WERI-Rb-1 (cell line): ENCODE data around the gene GGCX.
A peak's percentile ranks its signal among the peaks of the same experiment; 100 is the strongest.
"Not testable (repeated sequence)": the region's sequence is repeated elsewhere in the genome, so short reads cannot be mapped to it uniquely, and the experiment has no call there.

Experiments used
- DNase-seq: peaks from one replicate; pipeline ENCODE4 v3.0.0-alpha.2; 2020
- H3K27ac ChIP-seq: fragments of 250-450 bp; sonication (Bioruptor Pico); 2 replicates; pipeline ENCODE4 v1.5.1; 2020; ENCODE audit warnings: mild to moderate bottlenecking, moderate library complexity
- H3K27me3 ChIP-seq: fragments of 250-450 bp; sonication (Bioruptor Pico); 2 replicates; pipeline ENCODE4 v1.5.1; 2021; ENCODE audit warnings: mild to moderate bottlenecking, low read depth, moderate library complexity; ENCODE audit not compliant: insufficient read depth, severe bottlenecking
- H3K36me3 ChIP-seq: fragments of 250-450 bp; sonication (Bioruptor Pico); 2 replicates; pipeline ENCODE4 v1.5.1; 2020; ENCODE audit warnings: mild to moderate bottlenecking, moderate library complexity
- H3K4me3 ChIP-seq: 2 replicates; pipeline ENCODE4 v1.5.1; 2011; ENCODE audit warnings: low read depth, mild to moderate bottlenecking, control low read depth, low read length
- H3K9me3 ChIP-seq: fragments of 250-450 bp; sonication (Bioruptor Pico); 2 replicates; pipeline ENCODE4 v1.5.1; 2021; ENCODE audit warnings: mild to moderate bottlenecking, moderate library complexity; ENCODE audit not compliant: severe bottlenecking
- TF ChIP-seq, protein P1 (sequence below): IDR thresholded peaks from 2 replicates; pipeline ENCODE4 v1.5.1; 2011; ENCODE audit warnings: low read depth, mild to moderate bottlenecking, control low read depth, inconsistent platforms, low read length

GGCX gene

DNA sequence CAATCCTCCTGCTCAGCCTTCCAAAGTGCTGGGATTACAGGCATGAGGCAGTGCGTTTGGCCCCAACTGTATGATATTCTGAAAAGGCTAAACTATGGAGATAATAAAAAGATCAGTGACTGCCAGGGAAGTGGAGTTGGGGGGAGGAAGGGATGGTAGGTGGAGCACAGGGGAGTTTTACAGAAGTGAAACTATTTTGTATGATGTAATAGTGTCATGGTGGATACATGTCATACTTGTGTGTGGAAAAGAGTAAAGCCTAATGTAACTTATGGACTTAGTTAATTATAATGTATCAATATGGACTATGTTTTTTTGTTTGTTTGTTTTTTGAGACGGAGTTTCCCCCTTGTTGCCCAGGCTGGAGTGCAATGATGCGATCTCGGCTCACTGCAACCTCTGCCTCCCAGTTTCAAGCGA is 2.9 kb upstream of the GGCX start:
- H3K9me3 ChIP-seq: no peaks in the 10 kb centered on the region
- DNase-seq: no peak
- no peaks in the 10 kb centered on the region for H3K27me3 ChIP-seq
- H3K36me3 ChIP-seq: peaks cover 3% of the 10 kb centered on the region
- H3K27ac ChIP-seq: no peak overlapping the region
- TF ChIP-seq, protein P1, sequence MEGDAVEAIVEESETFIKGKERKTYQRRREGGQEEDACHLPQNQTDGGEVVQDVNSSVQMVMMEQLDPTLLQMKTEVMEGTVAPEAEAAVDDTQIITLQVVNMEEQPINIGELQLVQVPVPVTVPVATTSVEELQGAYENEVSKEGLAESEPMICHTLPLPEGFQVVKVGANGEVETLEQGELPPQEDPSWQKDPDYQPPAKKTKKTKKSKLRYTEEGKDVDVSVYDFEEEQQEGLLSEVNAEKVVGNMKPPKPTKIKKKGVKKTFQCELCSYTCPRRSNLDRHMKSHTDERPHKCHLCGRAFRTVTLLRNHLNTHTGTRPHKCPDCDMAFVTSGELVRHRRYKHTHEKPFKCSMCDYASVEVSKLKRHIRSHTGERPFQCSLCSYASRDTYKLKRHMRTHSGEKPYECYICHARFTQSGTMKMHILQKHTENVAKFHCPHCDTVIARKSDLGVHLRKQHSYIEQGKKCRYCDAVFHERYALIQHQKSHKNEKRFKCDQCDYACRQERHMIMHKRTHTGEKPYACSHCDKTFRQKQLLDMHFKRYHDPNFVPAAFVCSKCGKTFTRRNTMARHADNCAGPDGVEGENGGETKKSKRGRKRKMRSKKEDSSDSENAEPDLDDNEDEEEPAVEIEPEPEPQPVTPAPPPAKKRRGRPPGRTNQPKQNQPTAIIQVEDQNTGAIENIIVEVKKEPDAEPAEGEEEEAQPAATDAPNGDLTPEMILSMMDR: no peak
- no peak overlapping the region for H3K4me3 ChIP-seq

DNA sequence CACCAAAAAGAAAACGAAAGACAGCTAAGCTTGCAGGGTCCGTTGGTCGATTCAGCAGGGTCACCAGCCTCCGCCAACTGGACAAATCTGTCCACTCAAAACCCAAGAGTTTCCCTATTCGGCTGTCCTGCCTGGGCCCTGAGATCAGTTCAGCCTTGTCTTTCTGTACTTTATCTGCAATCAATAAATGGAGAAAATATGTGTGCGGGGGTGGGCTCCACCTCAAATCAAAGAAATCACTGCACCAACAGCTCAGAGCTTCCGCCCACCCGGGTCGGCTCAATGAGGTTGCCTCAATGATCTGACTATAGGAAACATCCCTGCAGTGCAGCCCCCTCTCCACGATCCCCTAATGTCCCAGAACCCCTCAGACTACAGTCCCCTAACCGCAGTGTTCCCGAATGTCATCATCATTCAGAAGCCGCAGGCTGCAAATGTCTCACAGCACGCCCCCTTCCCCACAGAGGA is 447 bp downstream of the GGCX start:
- Histone ChIP-seq H3K27me3 (no peaks in the 10 kb centered on the region), H3K9me3 (no peaks in the 10 kb centered on the region), H3K27ac (peak overlapping the region; percentile 92), H3K4me3 (peak overlapping the region; percentile 98), H3K36me3 (peaks cover 18% of the 10 kb centered on the region)
- no peak for DNase-seq
- TF ChIP-seq, protein P1: no peak

DNA sequence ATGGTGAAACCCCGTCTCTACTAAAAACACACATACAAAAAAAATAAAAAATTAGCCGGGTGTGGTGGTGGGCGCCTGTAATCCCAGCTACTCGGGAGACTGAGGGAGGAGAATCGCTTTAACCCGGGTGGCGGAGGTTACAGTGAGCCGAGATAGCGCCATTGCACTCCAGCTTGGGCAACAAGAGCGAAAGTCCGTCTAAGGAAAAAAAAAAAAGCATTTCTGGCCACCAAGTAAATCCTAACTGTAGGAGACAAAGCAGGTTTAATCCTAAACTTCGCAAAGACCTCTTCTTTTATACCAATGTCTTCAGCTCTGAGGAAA is 928 bp downstream of the GGCX start:
- not testable (repeated sequence) for H3K9me3 ChIP-seq, DNase-seq, H3K27ac ChIP-seq, H3K27me3 ChIP-seq
- H3K4me3 ChIP-seq: peak overlapping the region; percentile 98
- peaks cover 19% of the 10 kb centered on the region for H3K36me3 ChIP-seq

DNA sequence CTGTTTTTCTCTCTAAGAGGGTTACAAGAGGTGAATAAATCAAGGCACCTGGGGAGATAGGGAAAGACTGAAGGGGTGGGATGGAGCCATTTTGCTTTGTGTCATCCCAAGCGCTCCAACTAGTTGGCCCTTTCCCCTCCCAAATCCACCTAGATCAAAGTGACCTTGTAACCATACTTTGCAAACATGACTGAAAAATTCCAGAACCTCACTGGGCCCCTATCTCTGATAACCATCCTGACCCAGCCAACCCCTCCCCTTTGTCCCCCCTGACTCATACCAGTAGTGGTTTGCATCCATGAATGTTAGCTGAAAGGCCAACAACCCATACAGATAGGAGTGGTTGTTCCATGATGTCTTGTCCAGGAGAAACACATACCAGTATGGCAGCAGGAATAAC is 3.1 kb downstream of the GGCX start:
- no peak overlapping the region for H3K27ac ChIP-seq
- TF ChIP-seq, protein P1: no peak
- H3K36me3 ChIP-seq: peaks cover 33% of the 10 kb centered on the region
- DNase-seq: no peak
- no peak overlapping the region for H3K4me3 ChIP-seq
- H3K27me3 ChIP-seq: no peaks in the 10 kb centered on the region
- no peaks in the 10 kb centered on the region for H3K9me3 ChIP-seq

DNA sequence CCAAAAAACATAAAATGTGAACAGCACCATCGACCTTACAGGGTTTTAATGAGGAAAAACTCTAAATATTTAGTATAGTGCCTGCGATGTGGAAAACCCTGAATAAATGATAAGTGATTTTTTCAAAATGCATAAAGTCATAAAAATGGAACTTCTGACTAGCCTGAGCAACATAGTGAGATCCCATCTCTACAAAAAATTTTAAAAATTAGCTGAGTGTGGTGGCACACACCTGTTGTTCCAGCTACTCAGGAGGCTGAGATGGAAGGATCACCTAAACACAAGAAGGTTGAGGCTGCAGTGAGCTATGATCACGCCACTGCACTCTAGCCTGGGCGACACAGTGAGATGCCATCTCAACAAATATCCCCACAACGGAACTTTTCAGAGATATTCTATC is 4.2 kb downstream of the GGCX start:
- H3K36me3 ChIP-seq: peaks cover 40% of the 10 kb centered on the region
- no peak overlapping the region for H3K27ac ChIP-seq
- DNase-seq: no peak
- no peaks in the 10 kb centered on the region for H3K27me3 ChIP-seq
- no peak overlapping the region for H3K4me3 ChIP-seq
- no peaks in the 10 kb centered on the region for H3K9me3 ChIP-seq
- TF ChIP-seq, protein P1: no peak

DNA sequence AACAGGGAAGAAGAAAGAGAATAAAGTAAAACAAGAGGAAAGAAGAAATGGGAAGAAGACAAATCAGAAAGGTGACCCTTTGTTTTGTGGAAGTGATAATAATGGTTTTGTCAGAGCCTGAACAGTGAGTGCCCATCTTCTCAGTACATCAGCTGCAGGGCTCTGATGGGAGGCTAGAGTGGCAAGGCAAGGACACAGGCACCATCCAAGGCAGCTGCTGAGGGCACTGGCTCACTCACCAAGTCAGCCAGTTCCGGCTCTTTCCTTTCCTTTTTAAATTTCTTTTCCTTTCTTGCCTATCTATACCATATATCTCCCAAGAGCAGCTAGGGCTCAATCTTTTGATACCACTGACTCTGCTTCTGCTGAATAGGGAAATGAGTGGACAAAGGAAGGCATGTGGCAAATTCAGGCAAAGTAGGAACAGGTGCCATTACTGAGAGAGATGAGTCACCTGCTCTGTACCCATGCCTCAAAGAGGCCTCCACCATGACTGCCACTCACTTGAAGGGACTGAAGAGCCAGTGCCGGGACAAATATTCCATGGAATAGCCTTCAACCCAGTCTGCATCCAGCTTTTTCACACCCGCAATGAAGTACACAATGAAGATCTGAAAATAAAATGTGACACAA is 6.2 kb downstream of the GGCX start:
- H3K27ac ChIP-seq: no peak overlapping the region
- H3K27me3 ChIP-seq: no peaks in the 10 kb centered on the region
- H3K9me3 ChIP-seq: no peaks in the 10 kb centered on the region
- H3K36me3 ChIP-seq: peaks cover 59% of the 10 kb centered on the region
- DNase-seq: no peak
- H3K4me3 ChIP-seq: no peak overlapping the region
- TF ChIP-seq, protein P1: no peak
